ENCODE measurements around the gene USP34. TPM values are rescaled to one million over a fixed set of nuclear protein-coding genes. Genes with fewer than 3 reads are reported as not detected.

USP34 gene
- total and polyA plus RNA-seq, 9 donors: 57.4 to 132 (median 116) TPM

GRCh38 chr2:61249521-61250071 lies 221.3 kb downstream of the USP34 start:
- Histone ChIP-seq H3K4me1 (ENCODE audit: insufficient read depth) (no peaks in the 10 kb centered on the region), H3K27ac (no peak overlapping the region), H3K27me3 (no peaks in the 10 kb centered on the region), H3K36me3 (no peaks in the 10 kb centered on the region), H3K4me3 (no peak overlapping the region), H3K9me3 (no peaks in the 10 kb centered on the region)
- no peak for DNase-seq
- WGBS, 3 donors: 97 to 98% (median 98%) methylated on average over 9 of the region's 9 CpGs
- intact Hi-C loops (cut with DNase I): no loop called here
- TF ChIP-seq CTCF (IDR thresholded peaks at IDR 0.05) (no peak), EP300 (IDR thresholded peaks at IDR 0.05) (no peak), POLR2A (IDR thresholded peaks at IDR 0.05) (no peak)

- Histone ChIP-seq H3K4me1 (ENCODE audit: insufficient read depth) (no peaks in the 10 kb centered on the region), H3K9me3 (no peaks in the 10 kb centered on the region), H3K27me3 (no peaks in the 10 kb centered on the region), H3K4me3 (no peak overlapping the region), H3K27ac (no peak overlapping the region), H3K36me3 (no peaks in the 10 kb centered on the region)
- TF ChIP-seq CTCF (IDR thresholded peaks at IDR 0.05) (no peak), EP300 (IDR thresholded peaks at IDR 0.05) (no peak), POLR2A (IDR thresholded peaks at IDR 0.05) (no peak)
- intact Hi-C loops (cut with DNase I): no loop called here
- no peak for DNase-seq
These were observed 223.6 kb downstream of the USP34 start for GRCh38 chr2:61247204-61247812.

GRCh38 chr2:61244694-61245093 lies 226.2 kb downstream of the USP34 start:
- DNase-seq: no peak
- 88 to 97% (median 93%) methylated on average over 1 of the region's 1 CpG for WGBS, 3 donors
- intact Hi-C loops (cut with DNase I): no loop called here
- H3K27ac ChIP-seq: no peak overlapping the region
- TF ChIP-seq POLR2A (IDR thresholded peaks at IDR 0.05): no peak
- TF ChIP-seq EP300 (IDR thresholded peaks at IDR 0.05): no peak
- TF ChIP-seq CTCF (IDR thresholded peaks at IDR 0.05): no peak
- H3K9me3 ChIP-seq: no peaks in the 10 kb centered on the region
- no peaks in the 10 kb centered on the region for H3K36me3 ChIP-seq
- H3K27me3 ChIP-seq: no peaks in the 10 kb centered on the region
- no peaks in the 10 kb centered on the region for H3K4me1 ChIP-seq (ENCODE audit: insufficient read depth)
- no peak overlapping the region for H3K4me3 ChIP-seq

- no peak overlapping the region for H3K27ac ChIP-seq
- H3K9me3 ChIP-seq: no peaks in the 10 kb centered on the region
- DNase-seq: no peak
- H3K4me1 ChIP-seq (ENCODE audit: insufficient read depth): no peaks in the 10 kb centered on the region
- H3K27me3 ChIP-seq: no peaks in the 10 kb centered on the region
- no peaks in the 10 kb centered on the region for H3K36me3 ChIP-seq
- H3K4me3 ChIP-seq: no peak overlapping the region
- no peak for TF ChIP-seq POLR2A (IDR thresholded peaks at IDR 0.05)
- TF ChIP-seq CTCF (IDR thresholded peaks at IDR 0.05): no peak
- no peak for TF ChIP-seq EP300 (IDR thresholded peaks at IDR 0.05)
- WGBS, 3 donors: 96 to 97% (median 97%) methylated on average over 6 of the region's 6 CpGs
- intact Hi-C loops (cut with DNase I): no loop called here
These were observed 229.6 kb downstream of the USP34 start for GRCh38 chr2:61241266-61241665.

Data from ovary (tissue), 9 donors.